Adrenal gland (tissue), 12 donors: ENCODE measurements around the gene DNAH3. TPM values are rescaled to one million over a fixed set of nuclear protein-coding genes. Genes with fewer than 3 reads are reported as not detected.

Experiments used
- DNase-seq, 7 donors: peaks; one replicate each; pipeline ENCODE4 v3.0.0-alpha.2; 2019 to 2020
- H3K27ac ChIP-seq, 5 donors: fragments of 200-600 bp; sonication (generic) in 4 of 5; 1 replicate in 3 of 5; 2 replicates in 2 of 5; pipeline versions ENCODE4 v1.5.1 to v1.8.0; 2016 to 2020; ENCODE audit warnings: mild to moderate bottlenecking in 1 of 5
- H3K27me3 ChIP-seq: fragments of 200-600 bp; 2 replicates; pipeline ENCODE4 v1.8.0; 2021
- H3K36me3 ChIP-seq, 2 donors: fragments of 200-600 bp; replicated peaks in 1 of 2; 1 replicate in 1 of 2; 2 replicates in 1 of 2; pipeline versions ENCODE4 v1.5.1 to v1.8.0; 2018 to 2022
- H3K4me1 ChIP-seq, 2 donors: fragments of 200-600 bp; replicated peaks in 1 of 2; 1 replicate in 1 of 2; 2 replicates in 1 of 2; pipeline versions ENCODE4 v1.5.1 to v1.8.0; 2018 to 2021
- H3K4me3 ChIP-seq, 4 donors: fragments of 200-600 bp; sonication (generic) in 3 of 4; one replicate each; pipeline ENCODE4 v1.5.1; 2016 to 2018
- H3K9me3 ChIP-seq, 3 donors: fragments of 200-600 bp; sonication (generic) in 1 of 3; replicated peaks in 1 of 3; 1 replicate in 2 of 3; 2 replicates in 1 of 3; pipeline versions ENCODE4 v1.5.1 to v1.8.0; 2016 to 2021
- CTCF ChIP-seq, 6 experiments: fragments of 450-650 bp in 4 of 6; fragments of 200-600 bp in 2 of 6; sonication (generic) in 1 of 6; IDR thresholded peaks; 1 replicate in 5 of 6; 2 replicates in 1 of 6; pipeline versions ENCODE4 v1.5.1 to v1.8.0; 2016 to 2021; ENCODE audit warnings: antibody characterized with exemption in 6 of 6, mild to moderate bottlenecking in 2 of 6, moderate library complexity in 1 of 6
- POLR2A ChIP-seq, 2 donors: fragments of 450-650 bp; IDR thresholded peaks; one replicate each; pipeline ENCODE4 v1.6.1; 2017; ENCODE audit warnings: antibody characterized with exemption in 2 of 2, mild to moderate bottlenecking in 2 of 2, moderate library complexity in 1 of 2
- WGBS, 4 donors: extraction: QIAGEN DNeasy Blood & Tissue Kit in 2 of 4; methylation state at CpG; one replicate each; pipeline versions ENCODE4 v1.1.5 to v1.1.7; 2013 to 2017; 5-methylcytosine and 5-hydroxymethylcytosine counted together
- intact Hi-C, 2 donors: fragments of 100-400 bp; cut with DNase I; formaldehyde crosslinking; loops; one replicate each; pipeline versions ENCODE4 v1.14.1 to v1.15.0; 2022 to 2023
- polyA plus RNA-seq, 3 donors: library from polyadenylated mRNA; stranded (reverse); fragments of 200-250 nt in 2 of 3; fragments of 350-450 nt in 1 of 3; fragmentation: Illumina TruSeq in 1 of 3; extraction: RNeasy Lipid Tissue Mini Kit (QIAGEN cat#74804) in 1 of 3; gene quantifications; one replicate each; pipeline ENCODE4 v1.2.3, GENCODE V29; 2013 to 2014
- total RNA-seq, 9 donors: library from RNA; depleted of rRNA in 4 of 9; stranded (reverse); fragments of >200 nt in 4 of 9; fragments of 120-200 nt in 1 of 9; fragmentation: NEBNext Ultra II Directional in 1 of 9; extraction: Animal tissue kit (Norgen Biotek cat#: 25700) in 1 of 9; gene quantifications; one replicate each; pipeline versions ENCODE4 v1.1.0 to v1.2.4, GENCODE V29; 2013 to 2023
- donor health status: healthy with polysubstance abuse.
- donor health status: Bipolar disorder and iron deficiency.
- donor health status: DM: yes; HTN: yes; CAD: no.
- donor health status: DM: no; HTN: no; CAD: no.
- donor health status: DM: no; HTN: no; CAD: no.
- donor health status: DM: yes; HTN: yes; CAD: no.

Gene DNAH3
- total and polyA plus RNA-seq, 12 donors, result 0.06 to 0.40 (median 0.20) TPM; not detected in 6

DNA sequence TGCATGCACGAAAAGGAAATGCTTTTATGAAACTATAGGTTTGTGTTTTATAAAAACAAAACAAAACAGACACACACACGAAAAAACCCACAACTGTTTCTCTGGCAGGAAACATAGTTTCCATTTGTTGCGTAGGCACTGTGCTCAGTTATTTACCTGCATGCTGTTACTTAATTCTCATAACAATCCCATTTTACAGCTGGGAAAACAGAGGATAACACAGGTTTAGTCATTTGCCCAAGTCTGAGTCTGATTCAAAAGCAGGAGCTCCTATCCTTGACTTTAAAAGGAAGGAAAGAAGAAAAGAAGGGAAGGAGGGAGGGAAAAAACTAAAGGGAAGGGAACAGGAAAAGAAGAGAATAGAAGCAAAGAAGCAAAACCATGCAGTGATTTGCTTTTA, 117.4 kb downstream of the DNAH3 start:
- Histone ChIP-seq H3K4me3 (no peak overlapping the region), H3K27ac (no peak overlapping the region), H3K27me3 (no peaks in the 10 kb centered on the region), H3K36me3 (no peaks in the 10 kb centered on the region), H3K4me1 (no peaks in the 10 kb centered on the region), H3K9me3 (no peaks in the 10 kb centered on the region)
- no peak for DNase-seq
- intact Hi-C loops, result no loop called here
- WGBS, 4 donors, result 66 to 82% (median 74%) methylated on average over 3 of the region's 3 CpGs
- TF ChIP-seq CTCF (IDR thresholded peaks at IDR 0.05), result no peak
- TF ChIP-seq POLR2A (IDR thresholded peaks at IDR 0.05), result no peak

DNA sequence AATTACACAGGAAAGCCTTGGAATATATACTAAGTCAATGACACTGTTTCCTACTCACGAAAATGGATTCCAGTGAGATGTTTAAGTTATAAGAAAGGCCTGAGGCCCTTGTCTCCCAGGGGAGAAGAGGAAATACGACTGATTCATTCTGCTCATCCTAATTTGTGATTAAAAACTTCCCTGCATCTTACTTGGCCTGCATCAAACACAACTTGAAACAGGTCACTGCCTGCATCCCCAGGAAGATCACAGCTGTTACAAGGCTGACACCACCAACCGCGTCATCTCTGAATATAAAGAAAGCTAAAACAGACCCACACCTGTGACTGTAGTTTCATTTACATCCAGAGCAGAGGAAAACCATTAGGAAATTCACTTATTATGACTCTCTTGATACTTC, 121.9 kb downstream of the DNAH3 start:
- Histone ChIP-seq H3K4me1 (no peaks in the 10 kb centered on the region), H3K4me3 (no peak overlapping the region), H3K27me3 (no peaks in the 10 kb centered on the region), H3K27ac (no peak overlapping the region), H3K9me3 (no peaks in the 10 kb centered on the region), H3K36me3 (no peaks in the 10 kb centered on the region)
- intact Hi-C loops, result no loop called here
- WGBS, 4 donors, result 72 to 81% (median 75%) methylated on average over 4 of the region's 4 CpGs
- TF ChIP-seq POLR2A (IDR thresholded peaks at IDR 0.05) (no peak), CTCF (IDR thresholded peaks at IDR 0.05) (no peak)
- no peak for DNase-seq

- H3K27me3 ChIP-seq, result no peaks in the 10 kb centered on the region
- intact Hi-C loops, result no loop called here
- H3K27ac ChIP-seq, result no peak overlapping the region
- H3K9me3 ChIP-seq, result no peaks in the 10 kb centered on the region
- TF ChIP-seq POLR2A (IDR thresholded peaks at IDR 0.05), result no peak
- no peak for TF ChIP-seq CTCF (IDR thresholded peaks at IDR 0.05)
- no peaks in the 10 kb centered on the region for H3K36me3 ChIP-seq
- no peak for DNase-seq
- 67 to 87% (median 83%) methylated on average over 6 of the region's 6 CpGs for WGBS, 4 donors
- no peak overlapping the region for H3K4me3 ChIP-seq
- no peaks in the 10 kb centered on the region for H3K4me1 ChIP-seq
These were observed 123.8 kb downstream of the DNAH3 start for GRCh38 chr16:21026846-21027245.

- WGBS, 4 donors, result 70 to 76% (median 72%) methylated on average over 9 of the region's 9 CpGs
- DNase-seq, result no peak
- no peaks in the 10 kb centered on the region for H3K9me3 ChIP-seq
- H3K4me3 ChIP-seq, result no peak overlapping the region
- no peaks in the 10 kb centered on the region for H3K4me1 ChIP-seq
- intact Hi-C loops, result no loop called here
- TF ChIP-seq POLR2A (IDR thresholded peaks at IDR 0.05), result no peak
- TF ChIP-seq CTCF (IDR thresholded peaks at IDR 0.05), result no peak
- H3K27me3 ChIP-seq, result no peaks in the 10 kb centered on the region
- no peaks in the 10 kb centered on the region for H3K36me3 ChIP-seq
- H3K27ac ChIP-seq, result no peak overlapping the region
These were observed 127.0 kb downstream of the DNAH3 start for GRCh38 chr16:21023509-21024202.
